ENCODE measurements around the gene MCTP1. TPM values are rescaled to one million over a fixed set of nuclear protein-coding genes. Genes with fewer than 3 reads are reported as not detected.

Gene MCTP1
- total RNA-seq, 1 experiment from 2014 or later, result 2.5 TPM

DNA sequence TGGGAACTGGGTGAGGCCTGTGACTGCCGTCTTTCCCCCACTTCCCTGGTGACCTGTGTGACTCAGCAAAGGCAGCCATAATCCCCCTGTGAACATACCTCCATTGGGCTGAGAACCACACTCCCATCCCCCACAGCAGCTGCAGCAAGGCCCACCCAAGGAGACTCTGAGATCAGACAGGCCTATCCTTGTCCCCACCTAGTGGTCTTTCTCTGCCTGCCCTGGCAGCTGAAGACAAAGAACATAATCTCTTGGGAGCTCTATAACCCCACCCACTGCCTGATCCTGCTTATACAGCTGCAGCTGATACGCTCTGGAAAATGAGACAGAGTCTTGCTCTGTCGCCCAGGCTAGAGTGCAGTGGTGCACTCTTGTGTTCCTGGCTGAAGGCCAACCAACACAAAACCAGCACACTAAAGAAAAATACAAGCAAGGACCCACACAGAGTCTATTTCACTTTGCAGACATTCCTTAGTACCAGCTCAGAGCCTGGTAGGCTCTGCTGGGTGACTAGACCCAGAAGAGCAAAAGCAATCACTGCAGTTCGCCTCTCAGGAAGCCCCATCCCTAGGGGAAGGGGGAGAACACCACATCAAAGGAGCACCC lies 106.7 kb downstream of the MCTP1 start:
- Mint-ChIP-seq H3K36me3 (ENCODE audit: insufficient read depth in 1 of 3, low read depth in 3 of 3) (no peaks in the 10 kb centered on the region; a peak in 2 of 7 replicates), H3K9me3 (no peaks in the 10 kb centered on the region), H3K4me3 (peak overlapping the region in 1 of 2 experiments; percentile 40; a peak in 2 of 5 replicates), H3K4me1 (peaks cover 65 to 71% of the 10 kb centered on the region in 2 experiments), H3K27me3 (ENCODE audit: low read depth) (no peaks in the 10 kb centered on the region), H3K27ac (peak overlapping the region; percentile 97 to 99 (median 99))
- H3K4me2 ChIP-seq (ENCODE audit: insufficient read depth, insufficient read length, low read length), result peak overlapping the region; percentile 33
- no peaks in the 10 kb centered on the region for H3K79me2 ChIP-seq (ENCODE audit: insufficient read depth, low read length)
- H3K27me3 ChIP-seq (ENCODE audit: insufficient read depth, low read length), result no peaks in the 10 kb centered on the region
- H3K27ac ChIP-seq (ENCODE audit: insufficient read length, low read depth, low read length), result peak overlapping the region; percentile 81
- H4K91ac ChIP-seq (ENCODE audit: insufficient read length, low read depth, low read length), result no peak overlapping the region
- H2BK5ac ChIP-seq (ENCODE audit: insufficient read length, low read length), result no peak overlapping the region
- no peak overlapping the region for H2BK120ac ChIP-seq (ENCODE audit: low read depth, low read length, poor library complexity, severe bottlenecking)
- H4K8ac ChIP-seq (replicated peaks; ENCODE audit: insufficient read length, low read depth, low read length), result no peak overlapping the region
- H3K23ac ChIP-seq (ENCODE audit: insufficient read length, low read depth, low read length), result no peak overlapping the region
- H2BK12ac ChIP-seq (ENCODE audit: insufficient read length, low read depth, low read length), result no peak overlapping the region
- no peaks in the 10 kb centered on the region for H3K79me1 ChIP-seq (ENCODE audit: insufficient read depth, low read depth, low read length, poor library complexity, severe bottlenecking)
- H2BK15ac ChIP-seq (ENCODE audit: low read depth, low read length), result no peak overlapping the region
- peak; percentile 95 for DNase-seq
- TF ChIP-seq, protein P1, sequence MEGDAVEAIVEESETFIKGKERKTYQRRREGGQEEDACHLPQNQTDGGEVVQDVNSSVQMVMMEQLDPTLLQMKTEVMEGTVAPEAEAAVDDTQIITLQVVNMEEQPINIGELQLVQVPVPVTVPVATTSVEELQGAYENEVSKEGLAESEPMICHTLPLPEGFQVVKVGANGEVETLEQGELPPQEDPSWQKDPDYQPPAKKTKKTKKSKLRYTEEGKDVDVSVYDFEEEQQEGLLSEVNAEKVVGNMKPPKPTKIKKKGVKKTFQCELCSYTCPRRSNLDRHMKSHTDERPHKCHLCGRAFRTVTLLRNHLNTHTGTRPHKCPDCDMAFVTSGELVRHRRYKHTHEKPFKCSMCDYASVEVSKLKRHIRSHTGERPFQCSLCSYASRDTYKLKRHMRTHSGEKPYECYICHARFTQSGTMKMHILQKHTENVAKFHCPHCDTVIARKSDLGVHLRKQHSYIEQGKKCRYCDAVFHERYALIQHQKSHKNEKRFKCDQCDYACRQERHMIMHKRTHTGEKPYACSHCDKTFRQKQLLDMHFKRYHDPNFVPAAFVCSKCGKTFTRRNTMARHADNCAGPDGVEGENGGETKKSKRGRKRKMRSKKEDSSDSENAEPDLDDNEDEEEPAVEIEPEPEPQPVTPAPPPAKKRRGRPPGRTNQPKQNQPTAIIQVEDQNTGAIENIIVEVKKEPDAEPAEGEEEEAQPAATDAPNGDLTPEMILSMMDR (conservative IDR thresholded peaks at IDR 0.05), result peak; percentile 73
- H2AK5ac ChIP-seq (ENCODE audit: insufficient read length, low read length), result no peak overlapping the region
- peaks cover 12% of the 10 kb centered on the region; the same call in 1 of the 2 replicates for H3K4me1 ChIP-seq (ENCODE audit: insufficient read depth, low read length)
- H3K56ac ChIP-seq (ENCODE audit: insufficient read length, low read depth, low read length), result no peak overlapping the region
- H3K23me2 ChIP-seq (ENCODE audit: insufficient read length, low read depth, low read length, poor library complexity, severe bottlenecking), result no peaks in the 10 kb centered on the region
- no peak overlapping the region for H2BK20ac ChIP-seq (ENCODE audit: low read depth, low read length, poor library complexity, severe bottlenecking)
- H3K18ac ChIP-seq (ENCODE audit: insufficient read length, low read depth, low read length), result peak overlapping the region; percentile 79
- no CpG with 5 or more reads among the region's 4 CpGs for WGBS (ENCODE audit: extremely low coverage, insufficient read length, low lambda C conversion rate)
- no peaks in the 10 kb centered on the region for H3K9me3 ChIP-seq (ENCODE audit: control insufficient read depth, low read depth, low read length)
- H3T11ph ChIP-seq (ENCODE audit: low read length), result no peak overlapping the region
- H4K20me1 ChIP-seq (ENCODE audit: control insufficient read depth, insufficient read depth, insufficient read length), result no peaks in the 10 kb centered on the region
- H2AFZ ChIP-seq (ENCODE audit: low read length), result no peak overlapping the region
- no peak overlapping the region for H4K5ac ChIP-seq (ENCODE audit: insufficient read length, low read depth, low read length)
- H3K4ac ChIP-seq (ENCODE audit: low read depth, low read length), result no peak overlapping the region
- H3K9ac ChIP-seq (ENCODE audit: extremely low read depth, insufficient read length, low read length), result no peak overlapping the region
- peak overlapping the region; percentile 62; the same call in 1 of the 2 replicates for H3K14ac ChIP-seq (ENCODE audit: insufficient read depth, low read length)

Measured in H9 (cell line).